ENCODE results near the gene ACTL8.

Gene ACTL8

GRCh38 chr1:17870679-17871078 is 115.5 kb downstream of the ACTL8 start:
- H3K36me3 Mint-ChIP-seq (ENCODE audit: low read depth) = no peaks in the 10 kb centered on the region
- no peak for DNase-seq
- H3K4me1 Mint-ChIP-seq = no peaks in the 10 kb centered on the region
- no peak overlapping the region for H3K27ac Mint-ChIP-seq
- H3K27me3 Mint-ChIP-seq = no peaks in the 10 kb centered on the region
- H3K4me3 Mint-ChIP-seq = no peak overlapping the region
- no peak for ATAC-seq
- peaks cover 5% of the 10 kb centered on the region for H3K9me3 Mint-ChIP-seq

DNA sequence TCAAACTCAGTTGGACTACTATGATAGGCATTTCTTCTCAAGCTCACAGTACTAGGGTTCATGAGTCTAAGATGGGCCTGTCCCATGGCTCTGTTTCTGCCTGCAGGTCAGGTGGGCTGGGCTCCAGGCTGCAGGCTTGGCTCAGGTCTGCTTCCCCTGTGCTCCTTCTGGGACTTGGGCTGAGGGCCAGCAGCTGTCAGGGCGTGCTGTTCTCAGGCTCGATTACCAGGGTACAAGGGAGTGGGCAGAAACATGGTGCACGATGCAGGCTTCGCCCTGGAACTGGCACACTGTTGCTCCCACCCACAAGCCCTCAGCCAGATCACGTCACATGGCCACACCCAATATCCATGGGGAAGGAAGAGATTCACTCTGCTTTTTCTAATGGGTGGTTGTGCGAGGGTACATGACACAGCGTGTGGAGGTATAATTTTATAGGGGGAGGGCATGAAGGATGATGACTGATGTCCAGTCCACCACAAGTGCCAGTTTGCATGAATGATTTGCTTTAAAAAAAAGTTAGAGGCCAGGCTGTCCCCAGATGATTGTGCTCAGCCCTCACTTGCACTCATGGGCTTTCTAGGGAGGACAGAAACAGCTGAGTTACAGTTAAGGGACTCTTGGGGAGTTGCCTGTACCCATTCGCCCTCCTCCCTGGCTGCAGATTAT is 118.0 kb downstream of the ACTL8 start:
- no peak overlapping the region for H3K27ac Mint-ChIP-seq
- no peak for ATAC-seq
- peaks cover 5% of the 10 kb centered on the region for H3K9me3 Mint-ChIP-seq
- no peak overlapping the region for H3K4me3 Mint-ChIP-seq
- no peaks in the 10 kb centered on the region for H3K4me1 Mint-ChIP-seq
- no peak for DNase-seq
- no peaks in the 10 kb centered on the region for H3K36me3 Mint-ChIP-seq (ENCODE audit: low read depth)
- H3K27me3 Mint-ChIP-seq = peaks cover 4% of the 10 kb centered on the region

- H3K9me3 Mint-ChIP-seq = peaks cover 5% of the 10 kb centered on the region
- no peak for ATAC-seq
- H3K4me3 Mint-ChIP-seq = no peak overlapping the region
- H3K4me1 Mint-ChIP-seq = no peaks in the 10 kb centered on the region
- no peaks in the 10 kb centered on the region for H3K36me3 Mint-ChIP-seq (ENCODE audit: low read depth)
- peaks cover 4% of the 10 kb centered on the region for H3K27me3 Mint-ChIP-seq
- DNase-seq = no peak
- no peak overlapping the region for H3K27ac Mint-ChIP-seq
Measured at GRCh38 chr1:17874231-17874630, 119.1 kb downstream of the ACTL8 start.

DNA sequence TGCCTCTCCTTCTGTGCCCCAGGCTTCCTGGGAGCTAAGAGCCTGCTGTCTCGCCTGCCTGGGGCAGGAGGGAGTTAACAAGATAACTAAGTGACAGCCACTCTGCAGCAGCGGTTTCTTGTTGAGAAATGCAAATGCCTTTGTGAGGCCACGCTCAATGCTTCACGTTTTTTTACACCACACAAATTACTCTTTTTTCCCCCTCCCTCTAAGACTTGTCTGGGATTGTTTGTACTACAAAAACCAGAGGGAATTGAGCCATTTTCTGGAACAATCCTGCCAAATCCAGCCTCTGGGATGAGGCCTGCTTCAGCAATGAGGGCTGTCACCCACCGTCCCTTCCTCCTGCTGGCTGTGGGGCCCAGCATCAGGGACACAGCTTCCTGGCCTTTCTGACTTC is 119.6 kb downstream of the ACTL8 start:
- Mint-ChIP-seq H3K9me3 (peaks cover 5% of the 10 kb centered on the region), H3K36me3 (ENCODE audit: low read depth) (no peaks in the 10 kb centered on the region), H3K27me3 (peaks cover 4% of the 10 kb centered on the region), H3K4me3 (no peak overlapping the region), H3K27ac (no peak overlapping the region), H3K4me1 (no peaks in the 10 kb centered on the region)
- no peak for DNase-seq
- ATAC-seq = no peak

GRCh38 chr1:17875171-17875881 is 120.2 kb downstream of the ACTL8 start:
- Mint-ChIP-seq H3K27me3 (peaks cover 5% of the 10 kb centered on the region), H3K9me3 (peaks cover 5% of the 10 kb centered on the region), H3K4me1 (no peaks in the 10 kb centered on the region), H3K4me3 (no peak overlapping the region), H3K36me3 (ENCODE audit: low read depth) (no peaks in the 10 kb centered on the region), H3K27ac (no peak overlapping the region)
- no peak for DNase-seq
- ATAC-seq = no peak

GRCh38 chr1:17875882-17876280 is 120.7 kb downstream of the ACTL8 start:
- H3K9me3 Mint-ChIP-seq = peaks cover 2% of the 10 kb centered on the region
- H3K4me3 Mint-ChIP-seq = no peak overlapping the region
- DNase-seq (no peak), ATAC-seq (no peak)
- no peaks in the 10 kb centered on the region for H3K4me1 Mint-ChIP-seq
- no peak overlapping the region for H3K27ac Mint-ChIP-seq
- no peaks in the 10 kb centered on the region for H3K36me3 Mint-ChIP-seq (ENCODE audit: low read depth)
- H3K27me3 Mint-ChIP-seq = peaks cover 5% of the 10 kb centered on the region

All from activated naive CD8-positive, alpha-beta T cell treated with anti-CD3 and anti-CD28 coated beads, Interleukin-2, amount 50 U/mL, for 24 hours (primary cell).